Fibroblast of peridontal ligament (primary cell): ENCODE measurements around the gene TSEN15.

Experiments
- DNase-seq: peaks from one replicate; pipeline ENCODE4 v3.0.0-alpha.2; 2010; ENCODE audit errors: extremely low read depth

The TSEN15 gene

GRCh38 chr1:184101571-184101970, 50.0 kb downstream of the TSEN15 start:
- no peak for DNase-seq

GRCh38 chr1:184110272-184111204, 59.0 kb downstream of the TSEN15 start:
- no peak for DNase-seq

- DNase-seq = no peak
Measured at GRCh38 chr1:184112176-184112948, 60.8 kb downstream of the TSEN15 start.

- no peak for DNase-seq
Measured at GRCh38 chr1:184113251-184113650, 61.7 kb downstream of the TSEN15 start.

- DNase-seq = no peak
Measured at GRCh38 chr1:184114818-184115398, 63.4 kb downstream of the TSEN15 start.

GRCh38 chr1:184116287-184116686, 64.8 kb downstream of the TSEN15 start:
- DNase-seq = no peak

GRCh38 chr1:184118046-184118445, 66.5 kb downstream of the TSEN15 start:
- DNase-seq = peak; percentile 98
